H9 (cell line): Measurements from ENCODE around the gene LYPD8. TPM values are rescaled to one million over a fixed set of nuclear protein-coding genes. Genes with fewer than 3 reads are reported as not detected.

Source experiments
- DNase-seq: peaks from one replicate; pipeline ENCODE4 v3.0.0-alpha.2; 2017
- H2AFZ ChIP-seq: one replicate; pipeline ENCODE4 v1.6.1; 2013; ENCODE audit warnings: mild to moderate bottlenecking, low read length, control low read depth, moderate library complexity
- H2AK5ac ChIP-seq: 2 replicates; pipeline ENCODE4 v1.6.1; 2013; ENCODE audit warnings: low read length, control low read depth, mixed read lengths; ENCODE audit not compliant: insufficient read length
- H2BK120ac ChIP-seq: one replicate; pipeline ENCODE4 v1.6.1; 2013; ENCODE audit warnings: low read depth, mild to moderate bottlenecking, low read length, control low read depth, inconsistent platforms; ENCODE audit not compliant: poor library complexity, severe bottlenecking
- H2BK12ac ChIP-seq: 2 replicates; pipeline ENCODE4 v1.6.1; 2013; ENCODE audit warnings: low read length, control low read depth, mixed read lengths, low read depth; ENCODE audit not compliant: insufficient read length
- H2BK15ac ChIP-seq: 2 replicates; pipeline ENCODE4 v1.6.1; 2013; ENCODE audit warnings: low read depth, low read length, control low read depth
- H2BK20ac ChIP-seq: one replicate; pipeline ENCODE4 v1.6.1; 2013; ENCODE audit warnings: low read depth, mild to moderate bottlenecking, low read length, control low read depth, inconsistent platforms; ENCODE audit not compliant: poor library complexity, severe bottlenecking
- H2BK5ac ChIP-seq: 2 replicates; pipeline ENCODE4 v1.6.1; 2013; ENCODE audit warnings: low read length, control low read depth, mixed read lengths; ENCODE audit not compliant: insufficient read length
- H3K14ac ChIP-seq: 2 replicates; pipeline ENCODE4 v1.6.1; 2013; ENCODE audit warnings: low read length, control low read depth; ENCODE audit not compliant: insufficient read depth
- H3K18ac ChIP-seq: 2 replicates; pipeline ENCODE4 v1.6.1; 2013; ENCODE audit warnings: low read depth, mild to moderate bottlenecking, mixed read lengths, low read length, control low read depth; ENCODE audit not compliant: insufficient read length
- H3K23ac ChIP-seq: 2 replicates; pipeline ENCODE4 v1.6.1; 2013; ENCODE audit warnings: low read length, control low read depth, mixed read lengths, low read depth; ENCODE audit not compliant: insufficient read length
- H3K23me2 ChIP-seq: 2 replicates; pipeline ENCODE4 v1.6.1; 2013; ENCODE audit warnings: low read depth, mild to moderate bottlenecking, mixed read lengths, low read length, control low read depth; ENCODE audit not compliant: insufficient read length, poor library complexity, severe bottlenecking
- H3K27ac ChIP-seq: 2 replicates; pipeline ENCODE4 v1.5.1; 2013; ENCODE audit warnings: low read length, control low read depth, mixed read lengths, low read depth; ENCODE audit not compliant: insufficient read length
- H3K27me3 ChIP-seq: 2 replicates; pipeline ENCODE4 v1.6.1; 2013; ENCODE audit warnings: low read length, control low read depth, inconsistent platforms; ENCODE audit not compliant: insufficient read depth
- H3K4ac ChIP-seq: 2 replicates; pipeline ENCODE4 v1.6.1; 2013; ENCODE audit warnings: low read depth, mild to moderate bottlenecking, control low read depth, inconsistent platforms, low read length, moderate library complexity
- H3K4me1 ChIP-seq: 2 replicates; pipeline ENCODE4 v1.6.1; 2013; ENCODE audit warnings: low read length, control low read depth, inconsistent platforms; ENCODE audit not compliant: insufficient read depth
- H3K4me2 ChIP-seq: 2 replicates; pipeline ENCODE4 v1.6.1; 2013; ENCODE audit warnings: low read length, control low read depth, mixed read lengths; ENCODE audit not compliant: insufficient read length, insufficient read depth
- H3K56ac ChIP-seq: 2 replicates; pipeline ENCODE4 v1.6.1; 2013; ENCODE audit warnings: low read depth, mild to moderate bottlenecking, mixed read lengths, low read length, control low read depth; ENCODE audit not compliant: insufficient read length
- H3K79me1 ChIP-seq: 2 replicates; pipeline ENCODE4 v1.6.1; 2013; ENCODE audit warnings: low read depth, mild to moderate bottlenecking, moderate library complexity, low read length, control low read depth, inconsistent platforms; ENCODE audit not compliant: insufficient read depth, poor library complexity, severe bottlenecking
- H3K79me2 ChIP-seq: 2 replicates; pipeline ENCODE4 v1.6.1; 2013; ENCODE audit warnings: low read length, control low read depth, inconsistent platforms; ENCODE audit not compliant: insufficient read depth
- H3K9ac ChIP-seq: 2 replicates; pipeline ENCODE4 v1.6.1; 2013; ENCODE audit warnings: low read length, control low read depth, mixed read lengths; ENCODE audit not compliant: insufficient read length; ENCODE audit errors: extremely low read depth
- H3K9me3 ChIP-seq: one replicate; pipeline ENCODE4 v1.6.1; 2013; ENCODE audit warnings: low read depth, low read length, inconsistent platforms; ENCODE audit not compliant: control insufficient read depth
- H3T11ph ChIP-seq: one replicate; pipeline ENCODE4 v1.6.1; 2013; ENCODE audit warnings: mild to moderate bottlenecking, low read length, control low read depth, inconsistent platforms
- H4K20me1 ChIP-seq: one replicate; pipeline ENCODE4 v1.6.1; 2013; ENCODE audit not compliant: control insufficient read depth, insufficient read length, insufficient read depth
- H4K5ac ChIP-seq: 2 replicates; pipeline ENCODE4 v1.6.1; 2013; ENCODE audit warnings: low read depth, mild to moderate bottlenecking, mixed read lengths, low read length, control low read depth; ENCODE audit not compliant: insufficient read length
- H4K8ac ChIP-seq: replicated peaks from 2 replicates; pipeline ENCODE4 v1.6.1; 2013; ENCODE audit warnings: low read length, control low read depth, mixed read lengths, low read depth; ENCODE audit not compliant: insufficient read length
- H4K91ac ChIP-seq: 2 replicates; pipeline ENCODE4 v1.6.1; 2013; ENCODE audit warnings: low read depth, mild to moderate bottlenecking, moderate library complexity, mixed read lengths, low read length, control low read depth; ENCODE audit not compliant: insufficient read length
- H3K27ac Mint-ChIP-seq, 3 experiments: 2 replicates in 2 of 3; 3 replicates in 1 of 3; pipeline ENCODE4 v1.8.0; 2020 to 2021; ENCODE audit warnings: mixed read lengths in 3 of 3, mild to moderate bottlenecking in 1 of 3, moderate library complexity in 1 of 3
- H3K27me3 Mint-ChIP-seq: 2 replicates; pipeline ENCODE4 v1.8.0; 2021; ENCODE audit warnings: low read depth, mild to moderate bottlenecking, moderate library complexity, mixed read lengths
- H3K36me3 Mint-ChIP-seq, 3 experiments: 2 replicates in 2 of 3; 3 replicates in 1 of 3; pipeline ENCODE4 v1.8.0; 2020 to 2021; ENCODE audit warnings: low read depth in 3 of 3, mixed read lengths in 3 of 3; ENCODE audit not compliant: insufficient read depth in 1 of 3
- H3K4me1 Mint-ChIP-seq, 2 experiments: 2 replicates each; pipeline ENCODE4 v1.8.0; 2020; ENCODE audit warnings: mixed read lengths in 2 of 2
- H3K4me3 Mint-ChIP-seq, 2 experiments: 2 replicates in 1 of 2; 3 replicates in 1 of 2; pipeline ENCODE4 v1.8.0; 2020 to 2021; ENCODE audit warnings: mild to moderate bottlenecking in 2 of 2, mixed read lengths in 2 of 2, moderate library complexity in 1 of 2
- H3K9me3 Mint-ChIP-seq, 2 experiments: 2 replicates in 1 of 2; 3 replicates in 1 of 2; pipeline ENCODE4 v1.8.0; 2020; ENCODE audit warnings: mild to moderate bottlenecking in 2 of 2, mixed read lengths in 2 of 2, moderate library complexity in 1 of 2
- WGBS: extraction: QIAGEN DNeasy Blood & Tissue Kit; methylation state at CpG from one replicate; pipeline ENCODE4 v1.1.7; 2013; ENCODE audit warnings: missing lambda C conversion rate, low lambda C conversion rate, mixed read lengths; ENCODE audit not compliant: insufficient read length; ENCODE audit errors: extremely low coverage; 5-methylcytosine and 5-hydroxymethylcytosine counted together
- total RNA-seq: library from RNA; stranded (reverse); gene quantifications from 2 replicates; pipeline ENCODE4 v1.2.1, GENCODE V29; 2021
- TF ChIP-seq, protein P1 (sequence below): fragments of 200-600 bp; sonication (generic); conservative IDR thresholded peaks from 3 replicates; pipeline ENCODE4 v1.8.0; 2021; ENCODE audit warnings: antibody characterized with exemption, mild to moderate bottlenecking

Gene LYPD8
- total RNA-seq, 1 experiment from 2014 or later, result not detected

DNA sequence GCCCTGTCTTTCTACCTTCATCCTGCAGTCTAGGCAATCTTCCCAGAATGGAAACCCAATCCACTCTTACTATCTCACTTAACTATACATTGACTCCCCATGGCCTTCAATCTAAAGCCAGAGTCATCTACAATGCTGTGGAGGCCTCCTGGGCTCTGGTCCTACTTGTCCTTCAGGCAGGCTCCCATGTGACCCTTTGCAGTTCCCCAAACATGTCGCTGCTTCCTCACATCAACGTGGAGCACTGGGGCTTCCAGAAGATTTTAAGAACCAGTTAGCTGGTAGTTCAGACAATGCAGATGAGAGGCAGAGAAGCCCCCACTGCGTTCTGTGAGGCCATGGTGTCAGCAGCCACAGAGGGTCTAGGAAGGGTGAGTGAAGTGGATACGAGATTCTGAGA is 18.6 kb downstream of the LYPD8 start:
- H2BK15ac ChIP-seq, result no peak overlapping the region
- H3K27me3 ChIP-seq, result no peaks in the 10 kb centered on the region
- no peak overlapping the region for H3K56ac ChIP-seq
- H2BK120ac ChIP-seq, result no peak overlapping the region
- H2BK20ac ChIP-seq, result no peak overlapping the region
- no peak overlapping the region for H3T11ph ChIP-seq
- H3K23ac ChIP-seq, result no peak overlapping the region
- Mint-ChIP-seq H3K9me3 (peaks cover 95 to 96% of the 10 kb centered on the region in 2 experiments), H3K27me3 (peaks cover 2% of the 10 kb centered on the region), H3K4me3 (no peak overlapping the region), H3K4me1 (no peaks in the 10 kb centered on the region), H3K36me3 (peaks cover 5 to 40% (median 10%) of the 10 kb centered on the region in 3 experiments; a peak in 5 of 7 replicates), H3K27ac (no peak overlapping the region)
- no peak overlapping the region for H4K8ac ChIP-seq
- no peak overlapping the region for H2AFZ ChIP-seq
- H4K20me1 ChIP-seq, result no peaks in the 10 kb centered on the region
- H3K9me3 ChIP-seq, result peaks cover 85% of the 10 kb centered on the region
- H3K27ac ChIP-seq, result no peak overlapping the region
- no peak overlapping the region for H3K18ac ChIP-seq
- no peaks in the 10 kb centered on the region for H3K23me2 ChIP-seq
- H3K14ac ChIP-seq, result no peak overlapping the region
- TF ChIP-seq, protein P1, sequence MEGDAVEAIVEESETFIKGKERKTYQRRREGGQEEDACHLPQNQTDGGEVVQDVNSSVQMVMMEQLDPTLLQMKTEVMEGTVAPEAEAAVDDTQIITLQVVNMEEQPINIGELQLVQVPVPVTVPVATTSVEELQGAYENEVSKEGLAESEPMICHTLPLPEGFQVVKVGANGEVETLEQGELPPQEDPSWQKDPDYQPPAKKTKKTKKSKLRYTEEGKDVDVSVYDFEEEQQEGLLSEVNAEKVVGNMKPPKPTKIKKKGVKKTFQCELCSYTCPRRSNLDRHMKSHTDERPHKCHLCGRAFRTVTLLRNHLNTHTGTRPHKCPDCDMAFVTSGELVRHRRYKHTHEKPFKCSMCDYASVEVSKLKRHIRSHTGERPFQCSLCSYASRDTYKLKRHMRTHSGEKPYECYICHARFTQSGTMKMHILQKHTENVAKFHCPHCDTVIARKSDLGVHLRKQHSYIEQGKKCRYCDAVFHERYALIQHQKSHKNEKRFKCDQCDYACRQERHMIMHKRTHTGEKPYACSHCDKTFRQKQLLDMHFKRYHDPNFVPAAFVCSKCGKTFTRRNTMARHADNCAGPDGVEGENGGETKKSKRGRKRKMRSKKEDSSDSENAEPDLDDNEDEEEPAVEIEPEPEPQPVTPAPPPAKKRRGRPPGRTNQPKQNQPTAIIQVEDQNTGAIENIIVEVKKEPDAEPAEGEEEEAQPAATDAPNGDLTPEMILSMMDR, result no peak
- DNase-seq, result no peak
- no peak overlapping the region for H2BK5ac ChIP-seq
- H3K9ac ChIP-seq, result no peak overlapping the region
- no peak overlapping the region for H2AK5ac ChIP-seq
- no peaks in the 10 kb centered on the region for H3K4me1 ChIP-seq
- H4K5ac ChIP-seq, result no peak overlapping the region
- no peaks in the 10 kb centered on the region for H3K79me1 ChIP-seq
- H3K4ac ChIP-seq, result no peak overlapping the region
- H2BK12ac ChIP-seq, result no peak overlapping the region
- H4K91ac ChIP-seq, result no peak overlapping the region
- no peak overlapping the region for H3K4me2 ChIP-seq
- WGBS, result no CpG with 5 or more reads among the region's 4 CpGs
- H3K79me2 ChIP-seq, result no peaks in the 10 kb centered on the region
